Left cardiac atrium (tissue), 4 donors: ENCODE measurements around the gene RAB27A. TPM values are rescaled to one million over a fixed set of nuclear protein-coding genes. Genes with fewer than 3 reads are reported as not detected.
A peak's percentile ranks its signal among the peaks of the same experiment; 100 is the strongest.

Source experiments
- ATAC-seq, 2 donors: fragments of 200-7000 bp; cut with Tn5 transposase; one replicate each; pipeline ENCODE4 v1.9.1; 2020; ENCODE audit warnings: mild to moderate bottlenecking in 2 of 2, moderate library complexity in 2 of 2
- DNase-seq: peaks from one replicate; pipeline ENCODE4 v3.0.0-alpha.2; 2020
- intact Hi-C, 2 donors: fragments of 100-400 bp; cut with DNase I; formaldehyde crosslinking; loops; one replicate each; pipeline versions ENCODE4 v1.14.1 to v1.15.1; 2022 to 2023
- total RNA-seq, 2 donors: library from RNA; stranded (reverse); fragmentation: NEBNext Ultra II Directional; extraction: Animal tissue kit (Norgen Biotek cat#: 25700); gene quantifications; one replicate each; pipeline ENCODE4 v1.2.1, GENCODE V29; 2021
- donor health status: DM: no; HTN: yes; CAD: no.
- donor health status: DM: no; HTN: yes; CAD: no; lungs with severe emphysema.
- donor health status: DM: yes; HTN: yes; CAD: no.
- donor health status: Dilated cardiomyopathy.

RAB27A gene
- total RNA-seq, 2 donors from 2014 or later, result 9.9 to 17.7 TPM

- DNase-seq (no peak), ATAC-seq (no peak)
- intact Hi-C loops, result no loop called here
Measured at GRCh38 chr15:55237219-55238130, 52.1 kb downstream of the RAB27A start.

- no peak for DNase-seq
- intact Hi-C loops, result no loop called here
- ATAC-seq, result no peak
Measured at GRCh38 chr15:55235546-55236036, 54.0 kb downstream of the RAB27A start.

- no peak for DNase-seq
- intact Hi-C loops, result no loop called here
- ATAC-seq, result no peak
Measured at GRCh38 chr15:55234800-55235104, 54.9 kb downstream of the RAB27A start.

- ATAC-seq (no peak), DNase-seq (no peak)
- intact Hi-C loops, result no loop called here
Measured at GRCh38 chr15:55234104-55234799, 55.4 kb downstream of the RAB27A start.

GRCh38 chr15:55231455-55231854 lies 58.2 kb downstream of the RAB27A start:
- ATAC-seq (no peak), DNase-seq (no peak)
- intact Hi-C loops, result no loop called here

GRCh38 chr15:55230953-55231352 lies 58.7 kb downstream of the RAB27A start:
- ATAC-seq (no peak), DNase-seq (no peak)
- intact Hi-C loops, result no loop called here

GRCh38 chr15:55230051-55230670 lies 59.5 kb downstream of the RAB27A start:
- intact Hi-C loops, result no loop called here
- ATAC-seq (no peak), DNase-seq (no peak)

- intact Hi-C loops, result no loop called here
- ATAC-seq, result no peak
- no peak for DNase-seq
Measured at GRCh38 chr15:55226127-55226526, 63.5 kb downstream of the RAB27A start.

GRCh38 chr15:55224892-55225291 lies 64.7 kb downstream of the RAB27A start:
- intact Hi-C loops, result loop anchor here (5.0 kb wide), 2 partner anchors 62 to 212 kb away; partner anchors contain the start of gene RAB27A (in 1 of the 2)
- ATAC-seq, result no peak
- DNase-seq, result no peak

GRCh38 chr15:55222588-55222987 lies 67.0 kb downstream of the RAB27A start:
- intact Hi-C loops, result loop anchor here (5.0 kb wide), 2 partner anchors 65 to 215 kb away; partner anchors contain the start of gene RAB27A (in 1 of the 2)
- ATAC-seq, result no peak
- no peak for DNase-seq

- intact Hi-C loops, result loop anchor here (5.0 kb wide), 2 partner anchors 66 to 216 kb away; partner anchors contain the start of gene RAB27A (in 1 of the 2)
- DNase-seq (no peak), ATAC-seq (peak; percentile 86 to 91)
Measured at GRCh38 chr15:55221090-55222011, 68.3 kb downstream of the RAB27A start.

- DNase-seq (no peak), ATAC-seq (no peak)
- intact Hi-C loops, result loop anchor here (5.0 kb wide), 2 partner anchors 67 to 217 kb away; partner anchors contain the start of gene RAB27A (in 1 of the 2)
Measured at GRCh38 chr15:55220606-55221005, 69.0 kb downstream of the RAB27A start.

GRCh38 chr15:55218056-55218455 lies 71.6 kb downstream of the RAB27A start:
- ATAC-seq (no peak), DNase-seq (no peak)
- intact Hi-C loops, result no loop called here

- ATAC-seq, result no peak
- intact Hi-C loops, result no loop called here
Measured at GRCh38 chr15:55204464-55204863, 85.1 kb downstream of the RAB27A start.

GRCh38 chr15:55202206-55202605 lies 87.4 kb downstream of the RAB27A start:
- intact Hi-C loops, result no loop called here
- ATAC-seq (no peak), DNase-seq (no peak)

More at GRCh38 chr15:55204464-55204863, 85.1 kb downstream of the RAB27A start:
- no peak for DNase-seq

- ATAC-seq (no peak), DNase-seq (no peak)
- intact Hi-C loops, result no loop called here
Measured at GRCh38 chr15:55198706-55199105, 90.9 kb downstream of the RAB27A start.

GRCh38 chr15:55197719-55198118 lies 91.9 kb downstream of the RAB27A start:
- DNase-seq (no peak), ATAC-seq (no peak)
- intact Hi-C loops, result no loop called here

- no peak for DNase-seq
- no peak for ATAC-seq
- intact Hi-C loops, result no loop called here
Measured at GRCh38 chr15:55197362-55197705, 92.3 kb downstream of the RAB27A start.
